Ectodermal cell (in vitro differentiated cells): ENCODE measurements around the gene GSTA4.

Experiments used
- H3K27ac ChIP-seq: 2 replicates; pipeline ENCODE4 v1.7.0; 2013; ENCODE audit warnings: mild to moderate bottlenecking, low read depth, low read length; ENCODE audit not compliant: insufficient read depth, poor library complexity, severe bottlenecking
- H3K27me3 ChIP-seq: 2 replicates; pipeline ENCODE4 v1.7.0; 2013; ENCODE audit warnings: mild to moderate bottlenecking, low read length; ENCODE audit not compliant: insufficient read depth, control insufficient read depth, poor library complexity, severe bottlenecking
- H3K36me3 ChIP-seq: one replicate; pipeline ENCODE4 v1.7.0; 2013; ENCODE audit warnings: low read length; ENCODE audit not compliant: control insufficient read depth, insufficient read depth
- H3K4me1 ChIP-seq: one replicate; pipeline ENCODE4 v1.7.0; 2013; ENCODE audit warnings: low read length; ENCODE audit not compliant: control insufficient read depth, insufficient read depth
- H3K4me3 ChIP-seq: 2 replicates; pipeline ENCODE4 v1.7.0; 2013; ENCODE audit warnings: low read depth, low read length, control low read depth; ENCODE audit not compliant: insufficient read depth
- H3K9me3 ChIP-seq: 2 replicates; pipeline ENCODE4 v1.7.0; 2013; ENCODE audit warnings: mild to moderate bottlenecking, low read length, moderate library complexity; ENCODE audit not compliant: control insufficient read depth
- WGBS, 2 experiments: methylation state at CpG; one replicate each; pipeline ENCODE4 v1.1.7; 2013; ENCODE audit warnings: missing lambda C conversion rate in 2 of 2; 5-methylcytosine and 5-hydroxymethylcytosine counted together

The GSTA4 gene

GRCh38 chr6:53032849-53033248 is 37.8 kb upstream of the GSTA4 start:
- Histone ChIP-seq H3K36me3 (peaks cover 15% of the 10 kb centered on the region), H3K9me3 (no peaks in the 10 kb centered on the region), H3K4me1 (no peaks in the 10 kb centered on the region), H3K4me3 (no peak overlapping the region), H3K27me3 (no peaks in the 10 kb centered on the region), H3K27ac (no peak overlapping the region)
- 92 to 93% methylated on average over 3 to 4 of the region's 4 CpGs for WGBS, 2 experiments

GRCh38 chr6:53031281-53031680 is 36.2 kb upstream of the GSTA4 start:
- Histone ChIP-seq H3K4me3 (no peak overlapping the region), H3K27ac (no peak overlapping the region), H3K9me3 (no peaks in the 10 kb centered on the region), H3K27me3 (no peaks in the 10 kb centered on the region), H3K36me3 (peaks cover 18% of the 10 kb centered on the region), H3K4me1 (no peaks in the 10 kb centered on the region)
- WGBS, 2 experiments, result 95 to 97% methylated on average over 4 of the region's 4 CpGs

GRCh38 chr6:53029761-53030160 is 34.7 kb upstream of the GSTA4 start:
- no peaks in the 10 kb centered on the region for H3K27me3 ChIP-seq
- H3K4me1 ChIP-seq, result no peaks in the 10 kb centered on the region
- peaks cover 16% of the 10 kb centered on the region for H3K36me3 ChIP-seq
- no peak overlapping the region for H3K4me3 ChIP-seq
- no peaks in the 10 kb centered on the region for H3K9me3 ChIP-seq
- 94 to 97% methylated on average over 3 of the region's 3 CpGs for WGBS, 2 experiments
- H3K27ac ChIP-seq, result no peak overlapping the region

GRCh38 chr6:53029257-53029656 is 34.2 kb upstream of the GSTA4 start:
- Histone ChIP-seq H3K27ac (no peak overlapping the region), H3K4me3 (no peak overlapping the region), H3K9me3 (no peaks in the 10 kb centered on the region), H3K27me3 (no peaks in the 10 kb centered on the region), H3K4me1 (no peaks in the 10 kb centered on the region), H3K36me3 (peaks cover 15% of the 10 kb centered on the region)

- no peak overlapping the region for H3K4me3 ChIP-seq
- H3K27ac ChIP-seq, result no peak overlapping the region
- H3K36me3 ChIP-seq, result peaks cover 15% of the 10 kb centered on the region
- H3K4me1 ChIP-seq, result no peaks in the 10 kb centered on the region
- no peaks in the 10 kb centered on the region for H3K9me3 ChIP-seq
- no peaks in the 10 kb centered on the region for H3K27me3 ChIP-seq
- WGBS, 2 experiments, result 100% methylated on average over 1 of the region's 1 CpG
Observed at GRCh38 chr6:53028467-53028866, 33.4 kb upstream of the GSTA4 start.

- Histone ChIP-seq H3K27ac (no peak overlapping the region), H3K4me3 (no peak overlapping the region), H3K4me1 (no peaks in the 10 kb centered on the region), H3K9me3 (no peaks in the 10 kb centered on the region), H3K36me3 (peaks cover 15% of the 10 kb centered on the region), H3K27me3 (no peaks in the 10 kb centered on the region)
- 87 to 90% methylated on average over 4 of the region's 5 CpGs for WGBS, 2 experiments
Observed at GRCh38 chr6:53027131-53027718, 32.1 kb upstream of the GSTA4 start.

GRCh38 chr6:53026526-53026925 is 31.4 kb upstream of the GSTA4 start:
- Histone ChIP-seq H3K9me3 (no peaks in the 10 kb centered on the region), H3K27ac (no peak overlapping the region), H3K36me3 (peaks cover 12% of the 10 kb centered on the region), H3K27me3 (no peaks in the 10 kb centered on the region), H3K4me1 (no peaks in the 10 kb centered on the region), H3K4me3 (no peak overlapping the region)
- WGBS, 2 experiments, result 92 to 97% methylated on average over 3 of the region's 3 CpGs

GRCh38 chr6:53023323-53023722 is 28.2 kb upstream of the GSTA4 start:
- Histone ChIP-seq H3K27me3 (no peaks in the 10 kb centered on the region), H3K27ac (no peak overlapping the region), H3K4me3 (no peak overlapping the region), H3K9me3 (no peaks in the 10 kb centered on the region), H3K36me3 (peaks cover 4% of the 10 kb centered on the region), H3K4me1 (no peaks in the 10 kb centered on the region)
- 90 to 92% methylated on average over 1 of the region's 1 CpG for WGBS, 2 experiments

GRCh38 chr6:53020005-53020744 is 25.1 kb upstream of the GSTA4 start:
- Histone ChIP-seq H3K4me1 (no peaks in the 10 kb centered on the region), H3K4me3 (no peak overlapping the region), H3K27ac (no peak overlapping the region), H3K36me3 (peaks cover 17% of the 10 kb centered on the region), H3K9me3 (no peaks in the 10 kb centered on the region), H3K27me3 (no peaks in the 10 kb centered on the region)
- WGBS, 2 experiments, result 90 to 95% methylated on average over 2 to 3 of the region's 3 CpGs

- 98 to 100% methylated on average over 2 of the region's 2 CpGs for WGBS, 2 experiments
- Histone ChIP-seq H3K27ac (no peak overlapping the region), H3K27me3 (no peaks in the 10 kb centered on the region), H3K36me3 (peaks cover 22% of the 10 kb centered on the region), H3K4me1 (no peaks in the 10 kb centered on the region), H3K4me3 (no peak overlapping the region), H3K9me3 (no peaks in the 10 kb centered on the region)
Observed at GRCh38 chr6:53018446-53018845, 23.4 kb upstream of the GSTA4 start.
